C1 segment of cervical spinal cord (tissue), 14 donors: ENCODE results near the gene LYPLAL1.
"Not testable (repeated sequence)": the region's sequence is repeated elsewhere in the genome, so short reads cannot be mapped to it uniquely, and the experiment has no call there.

Experiments used
- DNase-seq, 14 donors: peaks; one replicate each; lab custom pipeline; 2025; lab: John Stamatoyannopoulos, UW

Gene LYPLAL1

GRCh38 chr1:219161371-219161770 lies 12.3 kb upstream of the LYPLAL1 start:
- DNase-seq: no peak

GRCh38 chr1:219163401-219163954 lies 10.2 kb upstream of the LYPLAL1 start:
- DNase-seq: no peak

GRCh38 chr1:219171192-219171935 lies 2.3 kb upstream of the LYPLAL1 start:
- DNase-seq: no peak

- no peak for DNase-seq
These were observed 857 bp upstream of the LYPLAL1 start for GRCh38 chr1:219172821-219173220.

- DNase-seq: no peak
These were observed 282 bp upstream of the LYPLAL1 start for GRCh38 chr1:219173434-219173757.

GRCh38 chr1:219174460-219175211 lies 958 bp downstream of the LYPLAL1 start:
- peak in 8 of 14 donors; percentile 16 to 39 (median 25) for DNase-seq

- DNase-seq: no peak
These were observed 1.5 kb downstream of the LYPLAL1 start for GRCh38 chr1:219175212-219175564.

- no peak for DNase-seq
These were observed 2.5 kb downstream of the LYPLAL1 start for GRCh38 chr1:219176168-219176567.

- no peak for DNase-seq
These were observed 3.7 kb downstream of the LYPLAL1 start for GRCh38 chr1:219177363-219177762.

GRCh38 chr1:219177940-219178339 lies 4.3 kb downstream of the LYPLAL1 start:
- DNase-seq: no peak

GRCh38 chr1:219179293-219179692 lies 5.6 kb downstream of the LYPLAL1 start:
- no peak for DNase-seq

GRCh38 chr1:219184337-219184736 lies 10.7 kb downstream of the LYPLAL1 start:
- DNase-seq: no peak

GRCh38 chr1:219185486-219186117 lies 11.9 kb downstream of the LYPLAL1 start:
- no peak for DNase-seq

GRCh38 chr1:219188331-219188803 lies 14.7 kb downstream of the LYPLAL1 start:
- DNase-seq: no peak

GRCh38 chr1:219189021-219189824 lies 15.5 kb downstream of the LYPLAL1 start:
- no peak for DNase-seq

GRCh38 chr1:219189952-219190351 lies 16.3 kb downstream of the LYPLAL1 start:
- no peak for DNase-seq

- DNase-seq: no peak
These were observed 16.9 kb downstream of the LYPLAL1 start for GRCh38 chr1:219190605-219191004.

GRCh38 chr1:219195833-219196232 lies 22.2 kb downstream of the LYPLAL1 start:
- DNase-seq: not testable (repeated sequence)

GRCh38 chr1:219201656-219202055 lies 28.0 kb downstream of the LYPLAL1 start:
- no peak for DNase-seq

GRCh38 chr1:219202567-219202966 lies 28.9 kb downstream of the LYPLAL1 start:
- no peak for DNase-seq

GRCh38 chr1:219206350-219206749 lies 32.7 kb downstream of the LYPLAL1 start:
- DNase-seq: no peak
